OCI-LY7 (cell line): ENCODE measurements around the gene UNC5A. TPM values are rescaled to one million over a fixed set of nuclear protein-coding genes. Genes with fewer than 3 reads are reported as not detected.

Experiments used
- BruUV-seq: library from RNA; stranded (reverse); fragments of 400-500 nt; replicated peaks from 2 replicates; lab custom pipeline; 2021; lab: Mats Ljungman, UMichigan
- CTCF ChIA-PET: fragments of 300-600 bp; sonication (Branson Sonifier 250); formaldehyde crosslinking; loops from one replicate; lab custom pipeline; 2022; ENCODE audit warnings: antibody characterized with exemption; ENCODE audit not compliant: unreplicated experiment; lab: Charles Lee
- POLR2A ChIA-PET: fragments of 300-600 bp; sonication (Branson Sonifier 250); formaldehyde crosslinking; loops from one replicate; lab custom pipeline; 2022; ENCODE audit warnings: antibody characterized with exemption; lab: Charles Lee
- DNase-seq: peaks from one replicate; pipeline ENCODE4 v3.0.0-alpha.2; 2015; ENCODE audit warnings: low spot score
- H2AFZ ChIP-seq: fragments of 200-600 bp; sonication (generic), shearing (Covaris generic); 2 replicates; pipeline ENCODE4 v1.6.1; 2014; ENCODE audit warnings: mild to moderate bottlenecking, antibody characterized with exemption, low read length, moderate library complexity
- H3K27ac ChIP-seq: fragments of 200-600 bp; sonication (generic); 2 replicates; pipeline ENCODE4 v1.5.1; 2014; ENCODE audit warnings: mixed run types, low read depth, mild to moderate bottlenecking, moderate library complexity, low read length, inconsistent platforms; ENCODE audit not compliant: poor library complexity, severe bottlenecking
- H3K36me3 ChIP-seq: fragments of 200-600 bp; sonication (generic); 2 replicates; pipeline ENCODE4 v1.6.1; 2014; ENCODE audit warnings: mild to moderate bottlenecking, antibody characterized with exemption, low read length, moderate library complexity, mixed read lengths; ENCODE audit not compliant: insufficient read depth
- H3K4me1 ChIP-seq: fragments of 200-600 bp; sonication (generic); 2 replicates; pipeline ENCODE4 v1.5.1; 2014; ENCODE audit warnings: mild to moderate bottlenecking, low read length; ENCODE audit not compliant: insufficient read depth, poor library complexity, severe bottlenecking
- H3K4me2 ChIP-seq: fragments of 200-600 bp; sonication (generic); 2 replicates; pipeline ENCODE4 v1.6.1; 2014; ENCODE audit warnings: mild to moderate bottlenecking, low read length
- H3K4me3 ChIP-seq: fragments of 200-600 bp; sonication (generic); 2 replicates; pipeline ENCODE4 v1.5.1; 2014; ENCODE audit warnings: mild to moderate bottlenecking, low read depth, low read length; ENCODE audit not compliant: poor library complexity, severe bottlenecking
- H3K79me2 ChIP-seq: fragments of 200-600 bp; sonication (generic); 2 replicates; pipeline ENCODE4 v1.6.1; 2016; ENCODE audit warnings: low read depth, mild to moderate bottlenecking, low read length, moderate library complexity, mixed read lengths; ENCODE audit not compliant: insufficient read depth
- H3K9me2 ChIP-seq: fragments of 200-600 bp; sonication (generic); 2 replicates; pipeline ENCODE4 v1.6.1; 2016; ENCODE audit warnings: mild to moderate bottlenecking, low read length, mixed read lengths; ENCODE audit not compliant: insufficient read depth
- H3K9me3 ChIP-seq: fragments of 200-600 bp; sonication (generic); 2 replicates; pipeline ENCODE4 v1.6.1; 2014; ENCODE audit warnings: mild to moderate bottlenecking, mixed run types, low read length, mixed read lengths
- H4K20me1 ChIP-seq: fragments of 200-600 bp; sonication (generic); 2 replicates; pipeline ENCODE4 v1.6.1; 2014; ENCODE audit warnings: mild to moderate bottlenecking, antibody characterized with exemption, low read length, moderate library complexity, mixed read lengths; ENCODE audit not compliant: insufficient read depth
- EZH2phosphoT487 ChIP-seq: fragments of 200-600 bp; sonication (generic); IDR thresholded peaks from 2 replicates; pipeline ENCODE4 v1.6.1; 2018; ENCODE audit warnings: low read depth, borderline replicate concordance, mild to moderate bottlenecking, mixed run types, antibody characterized with exemption, low read length, moderate library complexity, mixed read lengths
- intact Hi-C: fragments of 100-400 bp; cut with micrococcal nuclease; formaldehyde crosslinking; loops from one replicate; pipeline ENCODE4 v1.10.0; 2022; ENCODE audit not compliant: unreplicated experiment
- total RNA-seq, 2 experiments: library from RNA; depleted of rRNA in 1 of 2; stranded (reverse); fragments of >200 nt in 1 of 2; shearing (Covaris generic) in 1 of 2; gene quantifications; 2 replicates each; pipeline ENCODE4 v1.2.3, GENCODE V29; 2014 to 2022
- TF ChIP-seq, protein P1 (sequence below): fragments of 200-600 bp; sonication (generic); conservative IDR thresholded peaks from 2 replicates; pipeline ENCODE4 v1.5.1; 2014; ENCODE audit warnings: mild to moderate bottlenecking, antibody characterized with exemption, low read length, moderate library complexity, mixed read lengths

Gene UNC5A
- total RNA-seq, 2 experiments from 2014 or later, result not detected

DNA sequence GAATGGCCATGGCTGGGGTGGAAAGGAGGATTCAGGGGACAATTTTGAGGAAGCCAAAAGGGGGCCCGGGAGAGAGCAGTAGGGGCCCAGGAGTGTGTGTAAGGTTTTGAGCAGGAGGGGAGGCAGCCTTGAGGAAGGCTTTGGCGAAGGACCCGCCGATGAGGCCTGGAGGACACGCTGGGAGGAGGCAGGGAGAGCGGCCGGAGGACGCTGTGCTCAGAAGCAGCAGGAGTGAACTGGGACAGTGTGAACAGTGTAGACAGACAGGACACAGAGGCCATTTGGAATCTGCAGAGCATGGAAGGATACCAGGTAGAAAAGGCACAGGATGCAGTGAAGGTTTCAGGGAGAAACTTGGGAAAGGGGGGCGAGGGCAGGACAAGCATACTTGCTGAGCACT is 14.9 kb downstream of the UNC5A start:
- TF ChIP-seq, protein P1, sequence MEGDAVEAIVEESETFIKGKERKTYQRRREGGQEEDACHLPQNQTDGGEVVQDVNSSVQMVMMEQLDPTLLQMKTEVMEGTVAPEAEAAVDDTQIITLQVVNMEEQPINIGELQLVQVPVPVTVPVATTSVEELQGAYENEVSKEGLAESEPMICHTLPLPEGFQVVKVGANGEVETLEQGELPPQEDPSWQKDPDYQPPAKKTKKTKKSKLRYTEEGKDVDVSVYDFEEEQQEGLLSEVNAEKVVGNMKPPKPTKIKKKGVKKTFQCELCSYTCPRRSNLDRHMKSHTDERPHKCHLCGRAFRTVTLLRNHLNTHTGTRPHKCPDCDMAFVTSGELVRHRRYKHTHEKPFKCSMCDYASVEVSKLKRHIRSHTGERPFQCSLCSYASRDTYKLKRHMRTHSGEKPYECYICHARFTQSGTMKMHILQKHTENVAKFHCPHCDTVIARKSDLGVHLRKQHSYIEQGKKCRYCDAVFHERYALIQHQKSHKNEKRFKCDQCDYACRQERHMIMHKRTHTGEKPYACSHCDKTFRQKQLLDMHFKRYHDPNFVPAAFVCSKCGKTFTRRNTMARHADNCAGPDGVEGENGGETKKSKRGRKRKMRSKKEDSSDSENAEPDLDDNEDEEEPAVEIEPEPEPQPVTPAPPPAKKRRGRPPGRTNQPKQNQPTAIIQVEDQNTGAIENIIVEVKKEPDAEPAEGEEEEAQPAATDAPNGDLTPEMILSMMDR, result no peak
- no peak for TF ChIP-seq EZH2phosphoT487

DNA sequence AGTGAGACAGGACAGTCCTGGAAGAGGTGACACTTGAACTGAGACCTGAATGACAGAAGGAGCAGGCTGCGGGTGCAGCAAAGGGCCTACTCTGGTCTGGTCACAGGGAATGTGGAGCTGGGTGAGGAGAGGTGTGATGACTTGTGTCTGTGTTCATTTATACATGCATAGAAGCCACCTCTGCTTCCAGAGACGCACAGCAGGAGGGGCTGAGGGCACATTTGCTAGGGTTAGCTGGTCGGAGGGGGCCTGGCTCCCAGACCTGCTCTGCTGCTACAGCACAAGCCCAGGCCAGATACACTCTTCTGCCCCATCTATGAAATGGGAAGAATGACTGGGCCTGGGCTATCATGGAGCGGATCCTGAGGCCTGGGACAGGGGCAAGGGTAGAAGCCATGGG is 15.6 kb downstream of the UNC5A start:
- intact Hi-C loops, result no loop called here

More for the DNA sequence above, 14.9 kb downstream of the UNC5A start:
- Histone ChIP-seq H3K4me2 (no peak overlapping the region), H3K27ac (no peak overlapping the region), H3K36me3 (no peaks in the 10 kb centered on the region), H4K20me1 (no peaks in the 10 kb centered on the region), H3K4me1 (no peaks in the 10 kb centered on the region), H2AFZ (no peak overlapping the region), H3K4me3 (no peak overlapping the region), H3K79me2 (no peaks in the 10 kb centered on the region), H3K9me3 (no peaks in the 10 kb centered on the region), H3K9me2 (no peaks in the 10 kb centered on the region)
- ChIA-PET POLR2A (interaction anchor here (1.3 kb wide), 1 partner anchor 27 kb away, joined by 3 read pairs; no protein-coding TSS in a partner anchor), CTCF (no interaction called here)
- DNase-seq, result no peak
- BruUV-seq, result no TSS peak
- intact Hi-C loops, result no loop called here

More for the DNA sequence above, 15.6 kb downstream of the UNC5A start:
- H3K79me2 ChIP-seq, result no peaks in the 10 kb centered on the region
- H3K4me3 ChIP-seq, result no peak overlapping the region
- no peaks in the 10 kb centered on the region for H3K9me2 ChIP-seq
- TF ChIP-seq, protein P1, result no peak
- TF ChIP-seq EZH2phosphoT487, result no peak
- no peaks in the 10 kb centered on the region for H4K20me1 ChIP-seq
- CTCF ChIA-PET, result no interaction called here
- H3K36me3 ChIP-seq, result no peaks in the 10 kb centered on the region
- BruUV-seq, result no TSS peak
- H3K4me1 ChIP-seq, result no peaks in the 10 kb centered on the region
- DNase-seq, result no peak
- POLR2A ChIA-PET, result interaction anchor here (0.7 to 1.3 kb wide), 2 partner anchors 26 to 47 kb away, joined by 3 to 4 read pairs; no protein-coding TSS in a partner anchor
- H3K9me3 ChIP-seq, result no peaks in the 10 kb centered on the region
- H2AFZ ChIP-seq, result no peak overlapping the region
- H3K4me2 ChIP-seq, result no peak overlapping the region
- H3K27ac ChIP-seq, result no peak overlapping the region
